Left lung (tissue), 10 donors: ENCODE measurements around the gene GARIN3. TPM values are rescaled to one million over a fixed set of nuclear protein-coding genes. Genes with fewer than 3 reads are reported as not detected.
A peak's percentile ranks its signal among the peaks of the same experiment; 100 is the strongest.
"Not testable (repeated sequence)": the region's sequence is repeated elsewhere in the genome, so short reads cannot be mapped to it uniquely, and the experiment has no call there.

Source experiments
- ATAC-seq: fragments of 200-7000 bp; cut with Tn5 transposase; one replicate; pipeline ENCODE4 v1.9.1; 2020; ENCODE audit warnings: moderate library complexity
- DNase-seq, 4 donors: peaks; one replicate each; pipeline ENCODE4 v3.0.0-alpha.2; 2013 to 2020
- H3K27ac ChIP-seq, 2 donors: fragments of 200-600 bp; sonication (generic) in 1 of 2; one replicate each; pipeline versions ENCODE4 v1.5.0 to v1.8.0; 2020 to 2021
- H3K27me3 ChIP-seq, 2 donors: fragments of 200-600 bp; sonication (generic) in 1 of 2; one replicate each; pipeline versions ENCODE4 v1.5.0 to v1.8.0; 2020 to 2021
- H3K36me3 ChIP-seq, 2 donors: fragments of 200-600 bp; sonication (generic) in 1 of 2; one replicate each; pipeline versions ENCODE4 v1.5.0 to v1.8.0; 2020 to 2021
- H3K4me1 ChIP-seq, 2 donors: fragments of 200-600 bp; one replicate each; pipeline ENCODE4 v1.8.0; 2021
- H3K4me3 ChIP-seq, 2 donors: fragments of 200-600 bp; sonication (generic) in 1 of 2; one replicate each; pipeline versions ENCODE4 v1.5.0 to v1.8.0; 2020 to 2021; ENCODE audit warnings: mild to moderate bottlenecking in 1 of 2
- H3K9me3 ChIP-seq, 2 donors: fragments of 200-600 bp; sonication (generic) in 1 of 2; one replicate each; pipeline versions ENCODE4 v1.5.0 to v1.8.0; 2020 to 2021
- intact Hi-C, 2 donors: fragments of 100-400 bp; cut with DNase I; formaldehyde crosslinking; loops; one replicate each; pipeline versions ENCODE4 v1.11.2 to v1.14.2; 2022
- polyA plus RNA-seq, 6 donors: library from polyadenylated mRNA; unstranded; fragments of 120-200 nt; gene quantifications; one replicate each; pipeline ENCODE4 v1.2.1, GENCODE V29; 2013; ENCODE audit not compliant: insufficient read length in 6 of 6
- total RNA-seq, 2 donors: library from RNA; stranded (reverse); fragmentation: NEBNext Ultra II Directional; extraction: Animal tissue kit (Norgen Biotek cat#: 25700); gene quantifications; one replicate each; pipeline ENCODE4 v1.2.1, GENCODE V29; 2021
- TF ChIP-seq, protein P1 (sequence below), 2 donors: fragments of 200-600 bp; sonication (generic) in 1 of 2; IDR thresholded peaks; one replicate each; pipeline versions ENCODE4 v1.5.0 to v1.8.0; 2021; ENCODE audit warnings: antibody characterized with exemption in 2 of 2
- donor health status: DM: no; HTN: yes; CAD: no.
- donor health status: DM: no; HTN: no; CAD: no.

The GARIN3 gene
- total and polyA plus RNA-seq, 8 donors: not detected

DNA sequence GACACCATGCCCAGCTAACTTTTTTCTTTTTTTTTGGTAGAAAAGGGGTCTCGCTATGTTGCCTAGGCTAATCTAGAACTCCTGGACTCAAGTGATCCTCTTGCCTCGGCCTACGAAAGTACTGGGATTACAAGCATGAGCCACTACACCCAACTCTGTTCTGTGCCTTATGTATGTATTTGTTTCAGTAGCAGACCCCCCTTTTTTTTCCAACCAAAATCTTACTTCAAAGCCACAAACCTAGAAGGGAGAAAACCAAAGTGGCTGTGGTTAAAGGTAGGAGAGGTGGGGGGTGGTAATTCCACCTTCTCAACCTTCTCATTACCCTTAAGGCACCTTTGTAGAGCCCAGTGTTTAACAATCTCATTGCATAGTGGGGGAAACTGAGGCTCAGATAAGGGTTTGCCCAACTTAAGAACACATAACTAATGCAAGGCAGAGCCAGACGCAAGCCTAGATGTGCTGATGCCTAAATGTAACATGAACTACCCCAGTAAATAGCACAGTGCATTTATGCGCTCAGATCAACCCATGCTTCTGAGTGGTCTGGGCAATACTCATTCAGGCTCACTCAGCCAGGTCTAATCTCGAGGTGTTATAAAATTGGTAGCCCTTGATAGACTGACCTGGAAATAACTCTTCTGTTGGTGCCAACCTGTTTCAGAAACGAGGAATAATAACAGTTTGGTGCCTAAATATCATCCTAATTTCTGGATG is 47.6 kb upstream of the GARIN3 start:
- ATAC-seq: no peak
- no peaks in the 10 kb centered on the region for H3K36me3 ChIP-seq

DNA sequence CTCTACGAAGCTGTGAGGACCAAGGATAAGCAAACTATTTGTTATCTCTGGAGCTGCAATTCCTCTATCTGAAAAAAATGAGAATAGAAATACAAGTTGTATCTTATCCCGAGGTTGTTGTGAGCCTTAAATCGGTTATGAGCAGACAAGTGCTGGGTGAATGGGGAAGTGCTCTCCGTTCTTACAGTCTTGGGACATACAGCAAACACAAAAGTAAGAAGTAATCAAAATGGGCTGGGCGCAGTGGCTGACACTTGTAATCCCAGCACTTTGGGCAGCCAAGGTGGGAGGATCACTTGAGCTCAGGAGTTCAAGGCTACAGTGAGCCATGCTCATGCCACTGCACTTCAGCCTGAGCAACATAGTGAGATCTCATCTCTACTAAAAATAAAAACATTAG is 46.2 kb upstream of the GARIN3 start:
- Histone ChIP-seq H3K36me3 (no peaks in the 10 kb centered on the region), H3K4me1 (no peaks in the 10 kb centered on the region), H3K27ac (no peak overlapping the region), H3K27me3 (no peaks in the 10 kb centered on the region), H3K4me3 (no peak overlapping the region), H3K9me3 (no peaks in the 10 kb centered on the region)
- intact Hi-C loops: no loop called here
- no peak for DNase-seq
- no peak for ATAC-seq
- TF ChIP-seq, protein P1, sequence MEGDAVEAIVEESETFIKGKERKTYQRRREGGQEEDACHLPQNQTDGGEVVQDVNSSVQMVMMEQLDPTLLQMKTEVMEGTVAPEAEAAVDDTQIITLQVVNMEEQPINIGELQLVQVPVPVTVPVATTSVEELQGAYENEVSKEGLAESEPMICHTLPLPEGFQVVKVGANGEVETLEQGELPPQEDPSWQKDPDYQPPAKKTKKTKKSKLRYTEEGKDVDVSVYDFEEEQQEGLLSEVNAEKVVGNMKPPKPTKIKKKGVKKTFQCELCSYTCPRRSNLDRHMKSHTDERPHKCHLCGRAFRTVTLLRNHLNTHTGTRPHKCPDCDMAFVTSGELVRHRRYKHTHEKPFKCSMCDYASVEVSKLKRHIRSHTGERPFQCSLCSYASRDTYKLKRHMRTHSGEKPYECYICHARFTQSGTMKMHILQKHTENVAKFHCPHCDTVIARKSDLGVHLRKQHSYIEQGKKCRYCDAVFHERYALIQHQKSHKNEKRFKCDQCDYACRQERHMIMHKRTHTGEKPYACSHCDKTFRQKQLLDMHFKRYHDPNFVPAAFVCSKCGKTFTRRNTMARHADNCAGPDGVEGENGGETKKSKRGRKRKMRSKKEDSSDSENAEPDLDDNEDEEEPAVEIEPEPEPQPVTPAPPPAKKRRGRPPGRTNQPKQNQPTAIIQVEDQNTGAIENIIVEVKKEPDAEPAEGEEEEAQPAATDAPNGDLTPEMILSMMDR (IDR thresholded peaks at IDR 0.05): no peak

More for the DNA sequence above, 47.6 kb upstream of the GARIN3 start:
- H3K4me1 ChIP-seq: no peaks in the 10 kb centered on the region
- no peak overlapping the region for H3K4me3 ChIP-seq
- no peak overlapping the region for H3K27ac ChIP-seq
- H3K9me3 ChIP-seq: no peaks in the 10 kb centered on the region
- TF ChIP-seq, protein P1 (IDR thresholded peaks at IDR 0.05): no peak
- intact Hi-C loops: no loop called here
- DNase-seq: no peak
- H3K27me3 ChIP-seq: no peaks in the 10 kb centered on the region

DNA sequence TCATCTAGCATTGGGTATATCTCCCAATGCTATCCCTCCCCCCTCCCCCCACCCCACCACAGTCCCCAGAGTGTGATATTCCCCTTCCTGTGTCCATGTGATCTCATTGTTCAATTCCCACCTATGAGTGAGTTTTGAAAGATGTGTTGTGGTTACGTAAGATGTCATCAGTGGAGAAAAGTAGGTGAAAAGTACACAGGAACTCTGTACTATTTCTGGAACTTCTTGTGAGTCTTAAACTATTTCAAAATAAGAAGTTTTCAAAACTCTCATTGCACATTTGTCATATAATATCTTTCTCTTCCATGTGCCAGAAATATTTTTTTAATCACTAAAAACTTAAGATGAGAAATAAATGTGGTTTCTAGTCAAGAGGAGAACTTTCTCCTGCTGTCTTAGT is 44.6 kb upstream of the GARIN3 start:
- H3K27me3 ChIP-seq, intact Hi-C loops, H3K9me3 ChIP-seq, H3K4me1 ChIP-seq, H3K36me3 ChIP-seq, DNase-seq, H3K4me3 ChIP-seq, H3K27ac ChIP-seq: not testable (repeated sequence)
- ATAC-seq: peak; percentile 29

DNA sequence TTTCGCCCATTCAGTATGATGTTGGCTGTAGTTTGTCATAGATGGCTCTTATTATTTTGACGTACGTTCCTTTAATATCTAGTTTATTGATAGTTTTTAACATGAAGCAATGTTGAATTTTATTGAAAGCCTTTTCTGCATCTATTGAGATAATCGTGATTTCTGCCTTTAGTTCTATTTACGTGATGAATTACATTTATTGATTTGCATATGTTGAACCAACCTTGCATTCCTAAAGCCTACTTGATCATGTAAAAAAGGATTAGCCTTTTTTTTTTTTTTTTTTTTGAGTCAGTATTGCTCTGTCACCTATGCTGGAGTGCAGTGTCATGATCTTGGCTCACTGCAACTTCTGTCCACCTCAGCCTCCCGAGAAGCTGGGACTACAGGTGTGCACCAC is 39.6 kb upstream of the GARIN3 start:
- intact Hi-C loops: no loop called here
- Histone ChIP-seq H3K9me3 (no peaks in the 10 kb centered on the region), H3K27me3 (no peaks in the 10 kb centered on the region), H3K27ac (no peak overlapping the region), H3K36me3 (no peaks in the 10 kb centered on the region), H3K4me1 (no peaks in the 10 kb centered on the region), H3K4me3 (no peak overlapping the region)
- ATAC-seq: no peak
- TF ChIP-seq, protein P1 (IDR thresholded peaks at IDR 0.05): no peak
- no peak for DNase-seq

DNA sequence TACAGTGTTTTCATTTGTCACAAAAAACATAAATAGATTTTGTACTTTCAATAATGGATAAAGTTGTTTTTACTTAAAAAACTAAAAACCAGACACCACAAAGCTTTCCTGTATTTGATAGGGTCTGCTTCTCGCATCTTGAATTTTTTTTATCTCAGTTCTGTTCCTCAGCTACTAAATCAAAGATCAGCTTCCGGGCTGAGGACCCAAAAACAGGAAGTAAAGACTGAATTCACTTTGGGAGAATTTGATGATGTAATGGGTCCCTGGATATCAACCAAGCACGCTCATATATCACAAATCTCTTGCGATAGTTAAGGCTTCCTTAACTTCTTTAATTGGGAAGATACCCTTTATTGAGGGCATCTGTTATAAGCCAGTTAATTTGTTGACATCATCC is 38.7 kb upstream of the GARIN3 start:
- no peaks in the 10 kb centered on the region for H3K27me3 ChIP-seq
- DNase-seq (no peak), ATAC-seq (no peak)
- TF ChIP-seq, protein P1 (IDR thresholded peaks at IDR 0.05): no peak
- H3K27ac ChIP-seq: no peak overlapping the region
- intact Hi-C loops: no loop called here
- H3K36me3 ChIP-seq: no peaks in the 10 kb centered on the region
- H3K4me3 ChIP-seq: no peak overlapping the region
- no peaks in the 10 kb centered on the region for H3K9me3 ChIP-seq
- H3K4me1 ChIP-seq: no peaks in the 10 kb centered on the region

DNA sequence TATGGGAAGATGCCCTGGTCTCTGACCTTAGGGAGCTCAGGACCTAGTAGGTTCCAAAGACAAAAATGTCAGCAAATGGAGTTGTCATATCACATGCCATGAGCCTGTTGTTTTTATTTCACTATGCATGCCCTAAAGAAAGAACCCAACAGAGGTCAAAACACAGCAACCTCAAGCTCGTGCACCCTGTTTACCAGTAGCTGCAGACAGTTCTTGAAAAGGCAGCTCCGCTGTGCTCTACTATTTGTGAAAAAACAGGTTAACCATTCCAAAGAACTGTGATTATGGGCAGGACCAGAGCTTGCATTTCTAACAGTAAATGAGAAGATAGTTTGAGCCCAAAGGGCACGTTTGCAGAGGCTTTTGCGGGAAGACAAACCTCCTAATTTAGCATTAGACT is 37.4 kb upstream of the GARIN3 start:
- intact Hi-C loops: no loop called here

More for the DNA sequence above, 37.4 kb upstream of the GARIN3 start:
- Histone ChIP-seq H3K27me3 (no peaks in the 10 kb centered on the region), H3K4me3 (no peak overlapping the region), H3K36me3 (no peaks in the 10 kb centered on the region), H3K9me3 (no peaks in the 10 kb centered on the region), H3K27ac (no peak overlapping the region), H3K4me1 (no peaks in the 10 kb centered on the region)
- TF ChIP-seq, protein P1 (IDR thresholded peaks at IDR 0.05): no peak
- no peak for ATAC-seq
- no peak for DNase-seq
